Measurements from ENCODE around the gene TMEM79. TPM values are rescaled to one million over a fixed set of nuclear protein-coding genes. Genes with fewer than 3 reads are reported as not detected.

The TMEM79 gene
- total and polyA plus RNA-seq, 2 of the 4 experiments (the other 2 are of a cell fraction), result 0.54 to 3.3 TPM

- no CpG with 5 or more reads among the region's 1 CpG for WGBS, 2 experiments (ENCODE audit: extremely low coverage in 2 of 2, insufficient read length in 1 of 2)
Measured at GRCh38 chr1:156319664-156320063, 35.5 kb downstream of the TMEM79 start.

More at GRCh38 chr1:156319664-156320063, 35.5 kb downstream of the TMEM79 start:
- intact Hi-C loops (cut with micrococcal nuclease) (loop anchor here (1.0 to 10.0 kb wide), 3 partner anchors 52 to 225 kb away; no protein-coding TSS in a partner anchor), dilution Hi-C loops (cut with HindIII; ENCODE audit: low sequenced_read_pairs, unreplicated experiment) (no loop called here), in situ Hi-C loops (cut with MboI; ENCODE audit: low sequenced_read_pairs) (loop anchor here (5.0 kb wide), 1 partner anchor 222 kb away; no protein-coding TSS in a partner anchor)
- no peak overlapping the region for H3K4me2 ChIP-seq (ENCODE audit: low read depth, low read length)
- H2BK20ac ChIP-seq (ENCODE audit: low read depth, low read length), result no peak overlapping the region
- no peak overlapping the region for H3K14ac ChIP-seq (replicated peaks; ENCODE audit: low read depth, low read length)
- no TSS peak for BruUV-seq (replicated peaks)
- DNase-seq (peak; percentile 34), ATAC-seq (ENCODE audit: low read depth) (0 out of 2 replicates have a peak, but pooled peaks have one; percentile 8)
- H3K79me1 ChIP-seq (ENCODE audit: low read depth in 1 of 2, low read length in 2 of 2), result peaks cover 13 to 36% of the 10 kb centered on the region in 2 experiments
- no peak overlapping the region for H2AK9ac ChIP-seq (replicated peaks; ENCODE audit: low read depth, low read length, poor library complexity)
- H2BK120ac ChIP-seq (ENCODE audit: low read depth, low read length), result no peak overlapping the region
- no peak overlapping the region for H3K4me3 ChIP-seq (ENCODE audit: insufficient read depth, low read depth, low read length)
- H3K9me1 ChIP-seq (ENCODE audit: insufficient read depth, low read length), result no peaks in the 10 kb centered on the region
- H3K4me1 ChIP-seq (ENCODE audit: control insufficient read depth, insufficient read depth, low read length), result peaks cover 6% of the 10 kb centered on the region
- no peak overlapping the region for H3K56ac ChIP-seq (ENCODE audit: extremely low read depth, insufficient read depth, low read length)
- TF ChIP-seq ELK1 (IDR thresholded peaks at IDR 0.05; ENCODE audit: borderline replicate concordance, low read depth, low read length), result no peak
- TF ChIP-seq SMC3 (IDR thresholded peaks at IDR 0.05; ENCODE audit: low read depth, low read length), result peak; percentile 37; the same call in 1 of the 2 replicates
- TF ChIP-seq POLR2A (IDR thresholded peaks at IDR 0.05; ENCODE audit: low read depth, low read length), result no peak
- TF ChIP-seq FOS (IDR thresholded peaks at IDR 0.05; ENCODE audit: low read depth, low read length), result no peak
- no peak for TF ChIP-seq BHLHE40 (IDR thresholded peaks at IDR 0.05; ENCODE audit: low read depth, low read length)
- TF ChIP-seq RAD21 (IDR thresholded peaks at IDR 0.05; ENCODE audit: low read length), result peak; percentile 63
- TF ChIP-seq CEBPB (IDR thresholded peaks at IDR 0.05; ENCODE audit: low read depth, low read length), result no peak
- TF ChIP-seq MAFK (IDR thresholded peaks at IDR 0.05; ENCODE audit: low read depth, low read length), result no peak
- no peak for TF ChIP-seq NFE2L2 (IDR thresholded peaks at IDR 0.05; ENCODE audit: low read depth, low read length)
- no peak for TF ChIP-seq RCOR1 (IDR thresholded peaks at IDR 0.05; ENCODE audit: insufficient replicate concordance, low read length)
- no peak for TF ChIP-seq MAZ (IDR thresholded peaks at IDR 0.05; ENCODE audit: borderline replicate concordance, low read depth, low read length)
- peak; percentile 63 for TF ChIP-seq CTCF (conservative IDR thresholded peaks at IDR 0.05; ENCODE audit: low read depth, low read length)
- no peak for TF ChIP-seq RFX5 (IDR thresholded peaks at IDR 0.05; ENCODE audit: low read depth, low read length)
- H2AFZ ChIP-seq (replicated peaks; ENCODE audit: low read length, poor library complexity), result no peak overlapping the region
- H4K8ac ChIP-seq (ENCODE audit: low read depth in 2 of 2, low read length in 2 of 2), result no peak overlapping the region
- H3K4ac ChIP-seq (ENCODE audit: low read depth, low read length), result no peak overlapping the region
- no peak overlapping the region for H2BK5ac ChIP-seq (ENCODE audit: low read depth, low read length, poor library complexity, severe bottlenecking)
- H3K18ac ChIP-seq (ENCODE audit: low read depth, low read length), result no peak overlapping the region
- no peak overlapping the region for H3K9ac ChIP-seq (ENCODE audit: low read depth, low read length)
- no peak overlapping the region for H2AK5ac ChIP-seq (ENCODE audit: low read depth, low read length)
- H3K23ac ChIP-seq (ENCODE audit: low read depth, low read length), result no peak overlapping the region
- H2BK15ac ChIP-seq (ENCODE audit: low read depth, low read length), result no peak overlapping the region
- H3K27ac ChIP-seq (ENCODE audit: insufficient read depth, low read length), result no peak overlapping the region
- ChIA-PET POLR2A (ENCODE audit: unreplicated experiment) (no interaction called here), CTCF (interaction anchor here (0.6 kb wide), 1 partner anchor 27 kb away, joined by 3 read pairs; no protein-coding TSS in a partner anchor)
- no peak overlapping the region for H4K5ac ChIP-seq (ENCODE audit: low read depth, low read length)
- no peaks in the 10 kb centered on the region for H3K9me3 ChIP-seq (ENCODE audit: control insufficient read depth, insufficient read depth, low read length)
- no peak overlapping the region for H4K91ac ChIP-seq (ENCODE audit: insufficient read depth, low read depth, low read length)
- no peaks in the 10 kb centered on the region for H3K27me3 ChIP-seq (ENCODE audit: control insufficient read depth, insufficient read depth, low read length)
- peaks cover 71% of the 10 kb centered on the region for H3K36me3 ChIP-seq (ENCODE audit: control insufficient read depth, insufficient read depth, low read length)
- H4K20me1 ChIP-seq (ENCODE audit: insufficient read depth, low read length), result peaks cover 18% of the 10 kb centered on the region; the same call in 1 of the 2 replicates

Data from IMR-90 (cell line).